NB4 (cell line): ENCODE measurements around the gene CLEC2B.

Experiments
- CTCF ChIP-seq: IDR thresholded peaks from one replicate; pipeline ENCODE4 v1.5.1; 2012; ENCODE audit warnings: low read depth, low read length
- POLR2A ChIP-seq: IDR thresholded peaks from 2 replicates; pipeline ENCODE4 v1.6.1; 2011; ENCODE audit warnings: mild to moderate bottlenecking; ENCODE audit not compliant: insufficient read length; ENCODE audit errors: extremely low read depth

DNA sequence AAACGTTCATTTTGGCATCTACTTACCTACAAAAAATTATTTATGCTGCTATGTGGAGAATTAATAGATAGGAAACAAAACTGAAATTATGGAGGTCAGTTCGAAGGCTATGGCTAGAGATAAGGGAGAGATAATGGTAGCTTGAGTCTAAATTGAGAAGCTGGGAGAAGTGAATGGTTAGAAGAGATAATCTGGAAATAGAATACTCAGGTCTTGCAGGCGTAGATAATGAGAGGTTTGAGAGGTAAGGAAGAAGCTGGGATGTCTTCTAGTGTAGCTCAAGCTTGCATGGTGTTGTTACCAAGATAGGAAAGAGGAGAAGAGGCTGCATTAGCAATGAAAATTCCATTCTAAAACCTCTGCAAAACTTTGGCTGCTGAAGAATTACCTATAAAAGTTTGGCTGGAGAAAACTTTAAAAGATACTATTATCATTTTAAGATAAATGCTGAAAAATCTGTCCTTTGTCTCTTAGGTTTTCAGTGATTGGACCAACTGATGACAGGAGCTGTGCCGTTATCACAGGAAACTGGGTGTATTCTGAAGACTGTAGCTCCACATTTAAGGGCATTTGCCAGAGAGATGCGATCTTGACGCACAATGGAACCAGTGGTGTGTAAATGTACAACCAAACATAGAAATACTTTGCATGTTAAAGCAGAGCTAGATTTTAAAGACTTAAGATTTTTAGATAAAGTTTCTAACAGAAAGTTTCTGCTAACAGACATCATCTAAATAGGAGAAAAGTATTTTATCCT, 26.2 kb upstream of the CLEC2B start:
- no peak for TF ChIP-seq CTCF
- no peak for TF ChIP-seq POLR2A
